Adrenal gland (tissue), 5 donors: ENCODE measurements around the gene DEFB127.

Experiments used
- CTCF ChIP-seq, 6 experiments: fragments of 450-650 bp in 4 of 6; fragments of 200-600 bp in 2 of 6; sonication (generic) in 1 of 6; IDR thresholded peaks; 1 replicate in 5 of 6; 2 replicates in 1 of 6; pipeline versions ENCODE4 v1.5.1 to v1.8.0; 2016 to 2021; ENCODE audit warnings: antibody characterized with exemption in 6 of 6, mild to moderate bottlenecking in 2 of 6, moderate library complexity in 1 of 6
- POLR2A ChIP-seq, 2 donors: fragments of 450-650 bp; IDR thresholded peaks; one replicate each; pipeline ENCODE4 v1.6.1; 2017; ENCODE audit warnings: antibody characterized with exemption in 2 of 2, mild to moderate bottlenecking in 2 of 2, moderate library complexity in 1 of 2
- donor health status: DM: no; HTN: no; CAD: no.

GRCh38 chr20:137668-138490, 19.4 kb upstream of the DEFB127 start:
- TF ChIP-seq CTCF (IDR thresholded peaks at IDR 0.05) (no peak), POLR2A (IDR thresholded peaks at IDR 0.05) (no peak)
